ENCODE results near the gene SPAG16.

- TF ChIP-seq CTCF (IDR thresholded peaks at IDR 0.05) (no peak), POLR2A (IDR thresholded peaks at IDR 0.05; ENCODE audit: low read length) (no peak), PBX3 (IDR thresholded peaks at IDR 0.05) (no peak), CEBPB (IDR thresholded peaks at IDR 0.05) (no peak), BHLHE40 (IDR thresholded peaks at IDR 0.05; ENCODE audit: low read depth, low read length) (no peak), FOXS1 (CRISPR knock-in tag; IDR thresholded peaks at IDR 0.05) (no peak)
These were observed 753.9 kb downstream of the SPAG16 start for GRCh38 chr2:214038186-214038585.

Data from A549 (cell line).